Activated CD8-positive, alpha-beta memory T cell treated with anti-CD3 and anti-CD28 coated beads for 24 hours (primary cell): Measurements from ENCODE around the gene MYRF.

Source experiments
- DNase-seq: peaks from one replicate; pipeline ENCODE4 v3.0.0-alpha.2; 2020

Gene MYRF

GRCh38 chr11:61778357-61778886, 26.0 kb downstream of the MYRF start:
- no peak for DNase-seq

DNA sequence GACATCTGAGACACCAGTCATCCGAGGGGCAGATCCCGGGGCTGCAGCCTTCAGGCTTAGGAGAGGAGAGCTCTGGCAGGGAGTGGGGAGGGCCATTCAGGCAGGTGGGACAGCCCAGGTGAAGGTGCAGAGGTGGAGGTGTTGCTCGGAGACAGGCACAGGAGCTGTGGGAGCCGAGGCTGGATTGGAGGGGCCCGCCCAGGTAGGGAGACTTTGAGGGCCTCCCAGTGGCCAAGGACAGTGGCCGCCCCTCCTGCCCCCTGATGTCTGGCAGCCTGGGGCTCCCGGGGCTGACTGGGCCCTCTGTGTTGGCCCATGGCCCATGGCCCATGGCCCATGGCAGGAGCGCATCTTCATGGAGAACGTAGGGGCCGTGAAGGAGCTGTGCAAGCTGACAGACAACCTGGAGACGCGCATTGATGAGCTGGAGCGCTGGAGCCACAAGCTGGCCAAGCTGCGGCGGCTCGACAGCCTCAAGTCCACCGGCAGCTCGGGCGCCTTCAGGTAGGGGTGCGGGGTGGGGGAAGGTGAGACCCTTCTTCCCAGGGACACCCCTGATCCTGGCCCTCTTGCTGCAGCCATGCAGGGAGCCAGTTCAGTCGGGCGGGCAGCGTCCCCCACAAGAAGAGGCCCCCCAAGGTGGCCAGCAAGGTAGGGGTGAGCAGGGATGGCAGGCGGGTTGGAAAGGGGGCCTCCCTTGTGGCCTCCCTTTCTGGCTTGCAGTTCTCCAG, 26.6 kb downstream of the MYRF start:
- no peak for DNase-seq

DNA sequence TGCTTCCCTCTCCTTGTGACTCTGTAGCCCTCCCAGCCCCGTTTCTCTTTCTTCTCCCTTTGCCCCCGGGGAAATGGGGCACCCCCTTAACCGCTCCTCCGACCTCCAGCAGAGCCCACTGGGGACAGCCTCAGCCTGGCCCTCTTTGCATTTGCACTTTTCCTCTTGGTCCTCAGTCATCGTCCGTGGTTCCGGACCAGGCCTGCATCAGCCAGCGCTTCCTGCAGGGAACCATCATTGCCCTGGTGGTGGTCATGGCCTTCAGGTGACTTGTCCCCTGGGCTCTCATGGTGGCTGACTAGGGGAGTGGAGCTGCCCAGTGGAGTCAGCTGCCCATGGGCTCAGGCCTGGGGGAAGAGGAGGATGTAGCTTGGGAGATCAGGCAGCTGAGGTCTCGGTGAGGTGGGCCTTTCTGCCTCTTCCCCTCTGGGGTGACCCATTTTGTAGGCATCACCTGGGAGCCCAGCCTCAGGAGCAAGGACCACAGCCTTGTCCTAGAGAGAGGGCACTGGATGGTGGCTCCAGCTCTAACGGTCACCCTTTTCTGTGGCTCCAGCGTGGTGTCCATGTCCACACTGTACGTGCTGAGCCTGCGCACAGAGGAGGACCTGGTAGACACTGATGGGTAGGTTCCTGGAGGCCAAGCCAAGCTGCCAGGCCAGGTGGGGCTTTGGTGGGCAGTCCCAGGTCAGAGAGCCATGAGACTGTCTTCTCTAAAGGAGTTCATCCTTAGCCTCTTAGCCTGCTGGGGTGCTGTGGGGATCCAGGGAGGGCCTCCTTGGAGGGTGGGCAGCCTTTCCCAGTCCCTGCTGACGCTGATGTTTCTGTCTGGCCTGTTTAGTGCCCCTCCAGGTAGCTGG, 27.5 kb downstream of the MYRF start:
- DNase-seq, result no peak

- no peak for DNase-seq
Observed at GRCh38 chr11:61780581-61781162, 28.2 kb downstream of the MYRF start.

DNA sequence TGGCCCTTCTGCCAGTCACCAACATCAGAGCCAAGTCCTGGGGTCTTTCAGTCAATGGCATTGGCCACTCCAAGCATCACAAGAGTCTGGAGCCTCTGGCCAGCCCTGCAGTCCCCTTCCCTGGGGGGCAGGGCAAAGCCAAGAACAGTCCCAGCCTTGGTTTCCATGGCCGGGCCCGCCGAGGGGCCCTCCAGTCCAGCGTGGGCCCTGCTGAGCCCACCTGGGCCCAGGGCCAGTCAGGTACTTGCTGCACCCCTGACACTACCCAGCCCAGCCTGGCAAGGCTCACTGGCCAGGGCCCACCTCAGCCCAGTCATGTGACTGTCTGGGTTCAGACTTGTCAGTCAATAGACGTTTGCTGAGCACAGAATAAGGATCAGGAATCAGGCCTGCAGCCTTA, 29.1 kb downstream of the MYRF start:
- no peak for DNase-seq

DNA sequence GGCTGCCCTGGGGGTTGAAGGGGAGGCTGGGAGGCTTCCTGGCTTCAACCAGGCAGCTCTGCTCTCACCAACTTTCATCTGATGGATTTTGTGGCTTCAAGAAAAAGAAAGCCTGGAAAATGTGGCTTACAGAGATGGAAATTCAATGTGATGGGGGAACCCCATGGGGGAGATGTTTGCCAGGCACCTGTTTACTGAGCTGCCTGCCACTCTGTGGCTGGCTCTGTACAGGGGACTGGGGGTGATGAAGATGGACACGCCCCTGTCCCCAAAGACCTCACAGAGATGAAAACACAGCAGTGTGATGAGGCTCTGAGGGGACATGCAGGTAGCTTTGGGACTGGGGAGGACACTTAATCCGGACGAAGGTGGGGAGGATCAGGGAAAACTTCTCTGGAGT, 29.9 kb downstream of the MYRF start:
- DNase-seq, result no peak

GRCh38 chr11:61782841-61783240, 30.4 kb downstream of the MYRF start:
- no peak for DNase-seq

DNA sequence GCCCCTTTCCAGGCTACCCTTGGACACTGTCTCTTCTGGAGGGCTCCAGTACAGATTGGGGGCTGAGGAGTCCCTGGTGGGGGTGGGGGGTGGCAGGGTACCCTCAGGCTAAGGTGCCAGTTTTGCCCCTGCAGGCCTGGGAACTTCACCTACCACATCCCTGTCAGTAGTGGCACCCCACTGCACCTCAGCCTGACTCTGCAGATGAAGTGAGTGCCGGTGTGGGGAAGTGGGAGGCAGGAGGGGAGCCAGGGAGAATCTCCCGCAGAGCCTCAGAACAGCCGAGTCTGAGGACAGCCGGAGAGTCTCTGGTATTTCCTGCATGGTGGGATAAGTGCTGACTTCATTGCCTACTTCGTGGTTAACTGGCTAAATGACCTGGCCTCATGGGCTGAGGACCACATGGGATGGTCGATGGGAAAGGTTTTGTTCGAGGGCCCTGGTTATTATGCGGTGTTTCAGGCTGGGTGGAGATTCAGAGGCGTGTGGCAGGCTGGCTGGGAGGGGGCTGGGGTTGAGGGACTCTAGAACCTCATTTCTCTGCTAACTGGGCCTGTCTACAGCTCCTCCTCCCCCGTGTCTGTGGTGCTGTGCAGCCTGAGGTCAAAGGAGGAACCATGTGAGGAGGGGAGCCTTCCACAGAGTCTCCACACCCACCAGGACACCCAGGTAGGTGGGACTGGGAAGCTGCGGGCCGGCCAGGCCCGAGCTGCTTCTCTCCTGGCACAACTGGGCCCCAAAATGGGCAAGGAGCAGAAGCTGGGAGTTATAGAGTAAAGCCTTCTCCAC, 31.5 kb downstream of the MYRF start:
- no peak for DNase-seq

GRCh38 chr11:61784506-61784805, 32.0 kb downstream of the MYRF start:
- DNase-seq, result no peak

GRCh38 chr11:61785837-61786402, 33.5 kb downstream of the MYRF start:
- DNase-seq, result no peak

- no peak for DNase-seq
Observed at GRCh38 chr11:61787928-61788491, 35.6 kb downstream of the MYRF start.

DNA sequence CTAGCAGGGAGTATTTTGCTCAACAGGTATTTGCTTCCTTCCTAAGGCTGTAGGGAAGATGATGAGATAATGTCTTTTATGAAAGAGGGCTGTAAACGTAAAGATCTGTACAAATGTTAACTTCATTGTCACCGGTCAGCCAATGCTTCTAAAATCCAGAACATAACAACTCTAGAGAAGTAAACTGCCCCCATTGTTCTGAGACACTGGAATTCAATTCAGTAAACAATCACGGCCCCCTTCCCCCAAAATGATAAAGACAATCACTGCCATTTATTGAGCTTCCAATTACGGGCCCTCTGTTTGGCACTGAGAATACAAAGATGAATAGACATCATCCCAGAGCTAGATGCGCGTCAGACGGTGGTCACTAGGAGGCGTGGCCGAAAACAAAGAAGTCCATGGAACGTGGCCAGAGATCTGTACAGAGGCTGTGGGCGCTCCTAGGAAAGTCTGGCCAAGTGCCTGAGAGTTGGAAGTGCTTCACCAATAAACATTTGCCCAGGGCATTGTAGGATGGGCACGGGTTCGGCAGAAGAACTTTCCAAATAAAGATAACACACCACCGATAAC, 39.4 kb downstream of the MYRF start:
- DNase-seq, result no peak

- peak; percentile 97 for DNase-seq
Observed at GRCh38 chr11:61792310-61793082, 40.1 kb downstream of the MYRF start, which contains the start of the genes FEN1 and TMEM258. Gene FEN1 (plus strand): TSS chr11:61792911. CDS start chr11:61795362, 2,451 bp downstream. Gene TMEM258 (minus strand): TSS chr11:61792599. CDS start chr11:61792558, 41 bp downstream.

DNA sequence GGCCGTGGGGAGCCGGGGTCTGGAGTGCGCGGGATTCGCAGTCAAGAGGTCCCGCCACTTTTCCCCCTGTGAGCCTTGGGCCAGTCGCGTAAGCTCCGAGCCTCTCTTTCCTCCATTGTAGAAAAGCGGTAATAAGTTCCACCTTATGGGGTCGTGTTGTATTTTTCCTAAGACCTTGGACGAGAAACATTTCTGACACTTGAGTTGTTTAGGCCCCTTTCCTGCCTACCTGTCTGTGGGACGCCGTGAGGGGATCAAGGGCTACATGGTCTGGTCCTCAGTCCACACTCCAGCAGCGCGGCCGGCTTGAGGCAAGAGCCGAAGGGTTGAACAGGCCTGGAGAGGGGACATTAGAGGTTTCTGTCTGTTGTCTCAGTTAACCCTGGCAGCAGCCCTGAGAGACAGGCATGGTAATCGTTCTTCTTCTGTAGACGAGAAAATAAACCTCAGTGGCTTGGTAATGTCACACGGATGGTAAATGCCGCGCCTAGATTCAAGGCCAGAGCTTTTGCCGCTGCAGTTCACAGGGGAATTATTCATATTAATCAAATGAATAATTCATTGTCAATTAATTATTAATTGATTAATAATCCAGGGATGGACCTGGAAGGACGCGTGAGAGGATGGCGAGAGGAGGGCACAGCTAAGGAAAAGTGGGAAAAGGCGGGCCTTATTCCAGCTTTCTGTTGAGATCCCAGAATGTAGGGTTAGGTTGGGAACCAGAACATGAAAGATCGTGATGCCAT, 40.8 kb downstream of the MYRF start:
- peak; percentile 71 for DNase-seq

DNA sequence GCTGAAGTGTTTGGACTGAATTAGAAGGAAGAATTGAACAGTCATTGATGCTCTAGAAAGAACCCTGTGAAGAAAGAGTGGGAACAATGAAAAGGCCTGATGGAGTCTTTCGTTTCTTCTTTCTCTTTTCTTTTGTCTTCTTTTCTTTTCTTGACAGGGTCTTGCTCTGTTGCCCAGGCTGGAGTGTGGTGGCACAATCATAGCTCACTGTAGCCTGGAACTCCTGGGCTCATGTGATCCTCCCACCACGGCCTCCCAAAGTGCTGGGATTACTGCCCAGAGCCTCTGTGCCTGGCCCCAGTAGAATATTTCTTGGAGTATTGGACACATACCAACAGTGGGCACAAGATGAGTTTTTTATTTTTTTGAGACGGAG, 41.4 kb downstream of the MYRF start:
- no peak for DNase-seq

GRCh38 chr11:61794579-61794978, 42.1 kb downstream of the MYRF start:
- DNase-seq, result no peak

DNA sequence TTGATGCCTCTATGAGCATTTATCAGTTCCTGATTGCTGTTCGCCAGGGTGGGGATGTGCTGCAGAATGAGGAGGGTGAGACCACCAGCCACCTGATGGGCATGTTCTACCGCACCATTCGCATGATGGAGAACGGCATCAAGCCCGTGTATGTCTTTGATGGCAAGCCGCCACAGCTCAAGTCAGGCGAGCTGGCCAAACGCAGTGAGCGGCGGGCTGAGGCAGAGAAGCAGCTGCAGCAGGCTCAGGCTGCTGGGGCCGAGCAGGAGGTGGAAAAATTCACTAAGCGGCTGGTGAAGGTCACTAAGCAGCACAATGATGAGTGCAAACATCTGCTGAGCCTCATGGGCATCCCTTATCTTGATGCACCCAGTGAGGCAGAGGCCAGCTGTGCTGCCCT, 43.0 kb downstream of the MYRF start:
- DNase-seq, result no peak

- no peak for DNase-seq
Observed at GRCh38 chr11:61795876-61796526, 43.6 kb downstream of the MYRF start.

GRCh38 chr11:61797263-61797944, 45.0 kb downstream of the MYRF start:
- peak; percentile 76 for DNase-seq
